GM12864 (cell line): ENCODE measurements around the gene SLC43A1.

ENCODE experiments used
- DNase-seq: peaks from one replicate; pipeline ENCODE4 v3.0.0-alpha.2; 2011; ENCODE audit warnings: low read depth
- H3K4me3 ChIP-seq: 2 replicates; pipeline ENCODE4 v1.5.1; 2011; ENCODE audit warnings: mild to moderate bottlenecking, low read depth, low read length, control low read depth
- TF ChIP-seq, protein P1 (sequence below): IDR thresholded peaks from 2 replicates; pipeline ENCODE4 v1.5.1; 2011; ENCODE audit warnings: low read depth, mild to moderate bottlenecking, moderate library complexity, low read length, control low read depth, inconsistent platforms; ENCODE audit errors: missing control alignments

SLC43A1 gene

DNA sequence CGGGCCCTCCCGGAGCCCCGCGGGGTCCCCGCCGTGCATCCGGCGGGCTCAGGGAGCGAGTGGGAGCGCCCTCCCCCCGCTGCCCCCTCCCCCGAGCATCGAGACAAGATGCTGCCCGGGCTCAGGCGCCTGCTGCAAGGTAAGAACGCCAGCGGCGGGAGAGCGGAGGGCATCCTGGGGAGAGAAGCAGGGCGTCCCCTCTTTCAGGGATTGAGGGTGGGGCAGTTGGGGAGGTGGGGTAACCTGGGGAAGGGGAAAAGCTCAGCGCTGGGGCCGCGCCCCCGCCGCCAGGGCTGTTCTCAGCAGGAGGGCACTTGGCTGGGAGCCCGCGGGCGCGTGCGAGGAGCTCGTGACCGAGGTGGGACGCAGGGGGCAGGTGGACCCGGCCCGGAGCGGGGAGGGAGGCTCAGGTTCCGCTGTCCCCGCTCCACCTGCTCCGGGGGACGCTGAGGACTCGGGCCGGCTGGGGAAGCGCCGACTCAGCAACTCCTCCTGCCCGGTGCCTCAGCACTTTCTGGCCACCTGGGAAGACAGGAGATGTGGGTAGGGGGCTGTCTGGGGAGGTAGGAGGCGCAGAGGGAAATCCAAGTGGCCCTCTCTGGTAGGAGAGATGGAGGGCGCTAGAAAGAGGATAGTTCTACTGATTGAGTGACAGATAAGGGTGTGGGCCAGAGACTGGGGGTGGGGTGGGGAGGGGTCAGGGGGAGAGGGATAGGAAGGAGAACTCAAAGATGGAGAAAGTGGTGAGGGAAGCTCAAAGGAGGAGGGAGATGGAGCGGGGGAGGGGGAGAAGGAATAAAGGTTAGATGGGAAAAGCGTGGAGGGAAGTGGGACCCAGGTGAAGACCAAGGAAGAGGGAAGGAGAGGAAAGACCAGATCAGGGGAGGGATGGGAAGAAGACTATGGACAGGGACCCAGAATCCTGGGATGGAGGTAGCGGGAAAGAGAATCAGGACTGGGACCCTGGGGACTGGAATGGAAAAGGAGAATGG, 54.4 kb downstream of the SLC43A1 start:
- H3K4me3 ChIP-seq = no peak overlapping the region; the same call in 1 of the 2 replicates
- TF ChIP-seq, protein P1, sequence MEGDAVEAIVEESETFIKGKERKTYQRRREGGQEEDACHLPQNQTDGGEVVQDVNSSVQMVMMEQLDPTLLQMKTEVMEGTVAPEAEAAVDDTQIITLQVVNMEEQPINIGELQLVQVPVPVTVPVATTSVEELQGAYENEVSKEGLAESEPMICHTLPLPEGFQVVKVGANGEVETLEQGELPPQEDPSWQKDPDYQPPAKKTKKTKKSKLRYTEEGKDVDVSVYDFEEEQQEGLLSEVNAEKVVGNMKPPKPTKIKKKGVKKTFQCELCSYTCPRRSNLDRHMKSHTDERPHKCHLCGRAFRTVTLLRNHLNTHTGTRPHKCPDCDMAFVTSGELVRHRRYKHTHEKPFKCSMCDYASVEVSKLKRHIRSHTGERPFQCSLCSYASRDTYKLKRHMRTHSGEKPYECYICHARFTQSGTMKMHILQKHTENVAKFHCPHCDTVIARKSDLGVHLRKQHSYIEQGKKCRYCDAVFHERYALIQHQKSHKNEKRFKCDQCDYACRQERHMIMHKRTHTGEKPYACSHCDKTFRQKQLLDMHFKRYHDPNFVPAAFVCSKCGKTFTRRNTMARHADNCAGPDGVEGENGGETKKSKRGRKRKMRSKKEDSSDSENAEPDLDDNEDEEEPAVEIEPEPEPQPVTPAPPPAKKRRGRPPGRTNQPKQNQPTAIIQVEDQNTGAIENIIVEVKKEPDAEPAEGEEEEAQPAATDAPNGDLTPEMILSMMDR = no peak
- DNase-seq = no peak

DNA sequence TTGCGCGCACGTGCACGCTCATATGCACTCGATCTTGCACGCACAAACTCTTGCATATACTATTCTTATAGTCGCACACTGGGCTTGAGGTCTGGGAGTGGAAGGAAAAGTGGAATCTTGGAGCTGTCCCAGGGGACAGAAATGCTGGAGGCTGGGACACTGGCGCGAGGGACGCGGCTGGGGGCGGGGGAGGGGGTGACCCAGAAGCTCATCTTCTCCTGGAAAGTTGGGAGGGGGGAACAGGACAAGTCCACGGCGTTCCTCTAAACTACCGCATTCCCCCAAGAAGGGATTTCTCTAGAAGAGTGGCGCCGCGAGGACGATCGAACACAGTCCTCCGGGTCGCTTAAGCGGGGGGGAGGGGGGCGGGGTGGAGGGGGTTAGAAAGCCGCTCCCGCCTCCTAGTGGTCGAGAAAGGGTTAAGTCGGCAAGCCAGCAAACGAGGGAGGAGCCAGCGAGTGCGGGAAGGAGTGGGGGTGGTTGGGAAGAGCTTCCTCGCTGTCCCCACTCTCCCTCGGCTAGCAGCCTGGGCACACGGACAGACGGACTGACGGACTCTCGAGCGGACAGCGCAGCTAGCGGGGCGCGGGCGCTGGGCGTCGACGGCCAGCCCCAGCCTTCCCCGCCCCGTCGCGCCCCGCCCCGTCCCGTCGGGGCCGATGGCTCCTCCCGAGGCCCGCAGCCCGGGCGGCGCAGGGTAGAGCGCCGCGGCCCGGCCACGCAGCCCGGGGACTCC, 55.3 kb downstream of the SLC43A1 start, which contains the start of gene RTN4RL2:
RTN4RL2 (plus strand) TSS at position 507 of the 736 bp plus-strand sequence. CDS start 338 bp downstream, outside the sequence.
- no peak for DNase-seq
- TF ChIP-seq, protein P1 = peak; percentile 51
- H3K4me3 ChIP-seq = peak within 1 kb of the TSS; percentile 44; the same call in 1 of the 2 replicates

DNA sequence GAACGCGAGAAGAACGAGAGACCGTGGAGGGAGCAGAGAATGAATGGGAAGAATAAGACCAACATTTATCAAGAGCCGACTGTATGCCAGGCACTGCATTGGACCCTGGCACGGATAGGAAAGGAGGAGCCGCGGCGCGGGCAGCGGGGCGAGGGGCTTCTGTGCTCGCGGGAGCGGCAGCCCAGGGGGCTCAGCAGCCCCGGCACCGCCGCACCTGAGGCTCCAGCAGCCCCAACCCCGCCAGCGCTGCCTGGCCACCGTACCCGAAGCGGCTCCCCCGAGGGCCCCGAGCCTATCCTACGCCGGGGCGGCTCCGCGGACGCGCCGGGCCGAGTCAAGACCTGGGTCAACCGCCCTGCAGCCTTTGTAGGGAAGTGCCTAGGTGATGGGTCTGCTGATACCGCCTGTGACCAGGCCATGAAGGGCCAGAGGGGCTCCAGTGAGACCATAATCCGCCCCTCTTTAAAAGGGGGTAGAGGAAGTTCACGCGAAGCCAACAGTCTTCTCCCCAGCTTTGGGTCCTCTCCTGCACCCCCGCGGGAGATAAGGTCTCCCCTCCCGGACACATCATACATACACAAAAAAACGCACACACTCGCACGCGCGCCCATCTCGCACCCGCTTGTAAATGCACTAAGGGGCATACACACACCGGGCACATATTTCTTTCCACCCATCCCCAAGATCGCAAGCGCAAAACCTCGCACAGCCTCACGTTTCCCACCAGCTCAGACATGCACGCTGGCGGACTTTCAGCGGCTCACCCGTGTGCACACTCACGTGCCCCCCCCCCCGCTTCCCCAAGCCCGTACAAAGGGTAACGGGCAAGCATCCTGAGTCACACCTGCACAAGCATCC, 56.1 kb downstream of the SLC43A1 start:
- TF ChIP-seq, protein P1 = no peak
- peak overlapping the region; percentile 14 for H3K4me3 ChIP-seq
- no peak for DNase-seq

DNA sequence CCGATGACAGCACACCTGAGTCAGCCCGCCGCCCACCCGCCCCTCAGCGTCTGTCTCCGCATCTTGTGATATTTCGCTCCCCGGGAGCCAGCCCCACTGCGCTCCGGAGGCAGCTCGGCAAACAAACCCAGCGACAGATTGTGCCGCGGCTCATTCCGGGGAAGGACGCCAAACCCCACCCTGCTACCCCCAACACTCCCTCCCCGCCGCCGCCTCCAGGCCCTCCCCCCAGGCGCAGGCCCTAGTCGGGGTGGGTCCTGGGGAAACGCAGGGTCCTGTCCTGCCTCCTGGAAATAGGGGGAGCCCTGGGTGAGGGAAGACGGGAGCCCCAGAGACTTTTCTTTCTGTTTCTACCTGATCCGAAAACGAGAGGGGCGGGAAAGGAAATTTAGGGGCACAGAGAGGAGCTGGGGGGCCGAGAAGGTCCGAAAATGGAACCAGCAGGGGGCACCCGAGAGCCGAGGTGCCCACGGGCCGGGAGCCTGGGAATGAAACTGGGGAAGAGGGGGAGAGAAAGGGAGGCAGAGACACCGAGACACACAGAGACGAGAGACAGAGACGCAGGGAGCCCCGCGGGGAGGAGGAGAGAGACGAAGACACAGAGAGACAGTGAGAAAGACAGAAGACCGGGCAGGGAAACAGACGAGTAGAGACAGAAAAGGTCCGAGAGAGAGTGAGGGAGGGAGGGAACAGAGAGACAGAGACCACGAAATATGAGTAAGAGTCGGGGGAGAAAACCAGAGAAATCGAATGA, 56.9 kb downstream of the SLC43A1 start:
- peak overlapping the region; percentile 14 for H3K4me3 ChIP-seq

DNA sequence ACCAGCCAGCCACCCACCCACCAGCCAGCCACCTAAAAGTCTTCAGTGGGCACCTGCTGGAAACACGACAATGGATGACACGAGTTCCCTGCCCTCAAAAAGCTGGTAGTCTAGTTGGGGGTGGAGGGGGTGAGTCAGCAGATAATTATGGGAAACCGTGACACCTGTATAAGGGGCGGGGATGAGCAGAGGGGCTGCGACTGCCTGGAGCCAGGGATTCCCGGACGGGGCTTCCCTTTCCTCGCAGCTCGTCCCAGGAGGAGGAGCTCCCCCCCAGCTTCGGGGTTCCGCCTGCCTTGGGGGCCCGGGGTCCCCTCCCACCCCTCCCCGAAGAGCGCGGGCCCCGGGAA, 57.5 kb downstream of the SLC43A1 start:
- TF ChIP-seq, protein P1 = no peak
- no peak overlapping the region; the same call in none of the 2 replicates for H3K4me3 ChIP-seq
- no peak for DNase-seq

More for the DNA sequence above, 56.9 kb downstream of the SLC43A1 start:
- TF ChIP-seq, protein P1 = peak; percentile 77
- no peak for DNase-seq

DNA sequence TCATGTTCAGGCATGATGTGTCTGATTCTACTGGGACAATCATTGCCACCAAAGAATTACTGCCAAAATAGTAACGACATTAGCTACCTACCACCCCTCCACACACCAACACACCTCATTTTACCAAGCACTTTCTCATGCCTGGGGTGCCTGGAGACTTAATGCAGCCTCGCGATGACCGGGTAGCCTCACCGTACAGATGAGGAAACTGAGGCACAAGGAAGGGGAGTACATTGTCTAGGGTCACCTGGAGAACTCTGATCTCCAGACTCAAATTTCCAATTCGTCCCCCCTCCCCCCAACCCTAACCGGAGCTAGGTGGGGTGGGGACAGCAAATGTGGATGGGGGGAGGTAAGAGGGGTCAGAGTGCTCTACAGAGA, 57.9 kb downstream of the SLC43A1 start:
- DNase-seq = no peak
- TF ChIP-seq, protein P1 = no peak
- H3K4me3 ChIP-seq = no peak overlapping the region
